Right lobe of liver (tissue), 4 donors: Measurements from ENCODE around the gene ZFP36L1.

ENCODE experiments used
- POLR2A ChIP-seq: fragments of 450-650 bp; IDR thresholded peaks from one replicate; pipeline ENCODE4 v1.6.1; 2017; ENCODE audit warnings: antibody characterized with exemption, mild to moderate bottlenecking
- TF ChIP-seq, protein P1 (sequence below), 4 donors: fragments of 200-600 bp in 3 of 4; fragments of 450-650 bp in 1 of 4; IDR thresholded peaks; one replicate each; pipeline versions ENCODE4 v1.5.1 to v1.8.0; 2016 to 2022; ENCODE audit warnings: antibody characterized with exemption in 4 of 4, mild to moderate bottlenecking in 2 of 4
- donor health status: DM: no; HTN: no; CAD: no.
- donor health status: DM: no; HTN: no; CAD: no.
- donor health status: DM: no; HTN: yes; CAD: no.

DNA sequence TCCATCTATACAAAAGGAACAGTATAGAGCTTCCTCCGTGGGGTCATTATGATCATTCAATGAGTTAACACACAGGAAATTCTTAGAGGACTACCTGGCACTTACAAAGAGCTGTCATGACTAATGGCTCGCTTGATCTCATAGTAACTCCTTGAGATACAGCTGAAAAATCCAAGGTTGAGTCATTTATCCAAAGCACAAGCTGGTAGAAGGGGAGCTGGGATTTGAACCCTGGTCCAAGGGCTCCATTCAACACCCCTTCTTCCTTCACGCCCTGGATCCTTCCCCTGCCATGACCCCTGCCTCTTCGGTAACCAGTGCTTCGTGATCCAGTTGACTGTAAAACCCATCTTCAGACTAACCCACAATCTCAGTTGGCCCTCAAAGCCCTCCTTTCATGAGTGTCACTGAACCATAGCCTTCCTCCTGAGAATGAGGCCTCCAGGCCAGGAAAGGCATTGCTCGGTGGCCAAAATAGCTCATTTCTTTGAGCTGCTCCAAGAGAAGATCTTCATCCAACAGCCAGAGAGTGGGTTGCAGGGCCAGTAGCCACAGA, 7.8 kb downstream of the ZFP36L1 start:
- TF ChIP-seq, protein P1, sequence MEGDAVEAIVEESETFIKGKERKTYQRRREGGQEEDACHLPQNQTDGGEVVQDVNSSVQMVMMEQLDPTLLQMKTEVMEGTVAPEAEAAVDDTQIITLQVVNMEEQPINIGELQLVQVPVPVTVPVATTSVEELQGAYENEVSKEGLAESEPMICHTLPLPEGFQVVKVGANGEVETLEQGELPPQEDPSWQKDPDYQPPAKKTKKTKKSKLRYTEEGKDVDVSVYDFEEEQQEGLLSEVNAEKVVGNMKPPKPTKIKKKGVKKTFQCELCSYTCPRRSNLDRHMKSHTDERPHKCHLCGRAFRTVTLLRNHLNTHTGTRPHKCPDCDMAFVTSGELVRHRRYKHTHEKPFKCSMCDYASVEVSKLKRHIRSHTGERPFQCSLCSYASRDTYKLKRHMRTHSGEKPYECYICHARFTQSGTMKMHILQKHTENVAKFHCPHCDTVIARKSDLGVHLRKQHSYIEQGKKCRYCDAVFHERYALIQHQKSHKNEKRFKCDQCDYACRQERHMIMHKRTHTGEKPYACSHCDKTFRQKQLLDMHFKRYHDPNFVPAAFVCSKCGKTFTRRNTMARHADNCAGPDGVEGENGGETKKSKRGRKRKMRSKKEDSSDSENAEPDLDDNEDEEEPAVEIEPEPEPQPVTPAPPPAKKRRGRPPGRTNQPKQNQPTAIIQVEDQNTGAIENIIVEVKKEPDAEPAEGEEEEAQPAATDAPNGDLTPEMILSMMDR (IDR thresholded peaks at IDR 0.05), result no peak
- TF ChIP-seq POLR2A, result no peak
